ENCODE measurements around the gene ZC3H8.

Gene ZC3H8

DNA sequence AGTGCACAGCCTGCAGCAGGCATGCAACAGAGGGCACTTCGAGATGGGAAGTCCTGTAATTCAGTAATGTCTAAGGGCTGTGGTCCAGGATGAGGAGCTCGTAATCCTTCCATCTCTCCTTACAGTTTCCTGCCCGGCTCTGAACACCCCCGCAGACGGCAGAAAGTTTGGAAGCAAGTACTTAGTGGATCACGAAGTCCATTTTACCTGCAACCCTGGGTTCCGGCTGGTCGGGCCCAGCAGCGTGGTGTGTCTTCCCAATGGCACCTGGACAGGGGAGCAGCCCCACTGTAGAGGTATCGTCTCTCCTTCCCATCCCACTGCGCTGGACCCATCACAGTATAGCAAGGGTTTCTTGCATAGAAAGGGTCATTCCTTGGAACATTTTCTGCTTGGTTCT lies 90.0 kb downstream of the ZC3H8 start:
- DNase-seq (ENCODE audit: low spot score), result no peak

- no peak for DNase-seq (ENCODE audit: low spot score)
These were observed 91.3 kb downstream of the ZC3H8 start for GRCh38 chr2:112163541-112163981.

DNA sequence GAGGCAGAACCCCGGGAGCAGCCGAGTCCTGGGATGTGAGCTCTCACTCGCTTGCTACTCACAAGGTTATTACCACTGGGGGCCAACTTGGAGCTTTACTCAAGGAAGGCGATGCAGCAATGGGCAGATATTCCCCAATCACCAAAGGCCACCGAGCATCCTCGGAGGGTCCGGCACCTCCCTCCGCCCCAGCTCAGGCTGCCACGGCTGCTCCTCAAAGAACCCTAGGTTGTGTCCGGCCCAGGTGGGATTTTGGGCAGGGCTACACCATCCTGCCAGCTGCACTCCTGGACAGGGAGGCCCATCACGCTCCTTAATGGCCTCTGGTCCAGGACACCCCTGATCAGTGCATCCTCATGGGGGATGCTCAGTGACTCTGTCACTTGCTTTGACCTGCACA lies 91.9 kb downstream of the ZC3H8 start:
- DNase-seq (ENCODE audit: low spot score), result no peak

DNA sequence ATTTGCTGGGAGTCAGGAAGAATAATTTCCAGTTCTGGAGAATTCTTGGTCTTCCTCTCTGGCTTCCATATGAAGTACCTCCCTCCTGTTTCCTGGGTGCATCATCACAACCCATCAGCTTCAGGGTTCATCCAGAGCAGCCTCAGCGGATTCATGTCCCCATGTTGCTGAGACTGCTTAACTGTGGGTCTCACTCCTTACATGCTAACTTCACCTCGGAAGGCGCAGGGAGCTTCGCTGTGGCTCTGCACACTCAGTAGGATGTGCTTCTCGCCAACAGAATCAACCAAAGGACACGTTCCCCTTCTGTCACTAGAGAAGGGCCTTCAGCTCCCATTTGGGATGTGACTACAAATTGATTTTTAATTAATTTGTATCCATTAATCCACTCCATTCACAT lies 92.5 kb downstream of the ZC3H8 start:
- DNase-seq (ENCODE audit: low spot score), result no peak

All from pons (tissue), 1 donor.